Endothelial cell of umbilical vein (primary cell): ENCODE results near the gene AGBL4. TPM values are rescaled to one million over a fixed set of nuclear protein-coding genes. Genes with fewer than 3 reads are reported as not detected.

Experiments
- BruUV-seq: library from RNA; stranded (reverse); fragments of 400-500 nt; replicated peaks from 2 replicates; lab custom pipeline; 2021; lab: Mats Ljungman, UMichigan
- CTCF ChIA-PET: fragments of 300-600, 350-600 bp; sonication (Branson Sonifier 250); formaldehyde crosslinking; loops from one replicate; lab custom pipeline; 2021; ENCODE audit warnings: antibody characterized with exemption, inconsistent platforms; lab: Charles Lee
- POLR2A ChIA-PET: fragments of 300-600, 350-600 bp; sonication (Branson Sonifier 250); formaldehyde crosslinking; loops from one replicate; lab custom pipeline; 2021; ENCODE audit warnings: antibody characterized with exemption, inconsistent platforms; lab: Charles Lee
- DNase-seq: peaks from one replicate; pipeline ENCODE4 v3.0.0-alpha.2; 2011; ENCODE audit warnings: low read depth, low spot score
- FAIRE-seq: peaks from 2 replicates; lab custom pipeline; 2011; peaks lifted over from hg19 to GRCh38; lab: Jason Lieb, UNC
- H2AFZ ChIP-seq: 2 replicates; pipeline ENCODE4 v1.6.0; 2012; ENCODE audit warnings: low read depth, low read length, control low read depth, inconsistent platforms
- H3K27ac ChIP-seq: 2 replicates; pipeline ENCODE4 v1.5.1; 2011; ENCODE audit warnings: low read depth, mild to moderate bottlenecking, control low read depth, low read length, moderate library complexity; ENCODE audit not compliant: insufficient read depth
- H3K27me3 ChIP-seq, 2 experiments: 2 replicates each; pipeline versions ENCODE4 v1.6.0 to v1.6.1; 2011; ENCODE audit warnings: low read length in 2 of 2, mixed read lengths in 1 of 2; ENCODE audit not compliant: control insufficient read depth in 2 of 2, insufficient read depth in 2 of 2
- H3K36me3 ChIP-seq, 2 experiments: 2 replicates in 1 of 2; 3 replicates in 1 of 2; pipeline ENCODE4 v1.5.1; 2011; ENCODE audit warnings: low read length in 2 of 2, mild to moderate bottlenecking in 1 of 2, moderate library complexity in 1 of 2; ENCODE audit not compliant: control insufficient read depth in 2 of 2, insufficient read depth in 2 of 2; ENCODE audit errors: extremely low read depth in 1 of 2
- H3K4me1 ChIP-seq: 3 replicates; pipeline ENCODE4 v1.5.1; 2011; ENCODE audit warnings: mild to moderate bottlenecking, low read length; ENCODE audit not compliant: control insufficient read depth, insufficient read depth; ENCODE audit errors: extremely low read depth
- H3K4me2 ChIP-seq: 2 replicates; pipeline ENCODE4 v1.6.1; 2011; ENCODE audit warnings: low read length, control low read depth, mixed read lengths; ENCODE audit not compliant: insufficient read depth
- H3K4me3 ChIP-seq, 3 experiments: fragments of 200-600 bp in 1 of 3; sonication (generic), shearing (Covaris generic) in 1 of 3; replicated peaks in 1 of 3; 2 replicates each; pipeline ENCODE4 v1.5.1; 2011 to 2016; ENCODE audit warnings: control low read depth in 3 of 3, low read length in 3 of 3, mild to moderate bottlenecking in 2 of 3, inconsistent platforms in 1 of 3, low read depth in 1 of 3, moderate library complexity in 1 of 3; ENCODE audit not compliant: insufficient read depth in 1 of 3
- H3K79me2 ChIP-seq: 2 replicates; pipeline ENCODE4 v1.6.0; 2012; ENCODE audit warnings: low read length, inconsistent platforms; ENCODE audit not compliant: control insufficient read depth, insufficient read depth
- H3K9ac ChIP-seq: replicated peaks from 2 replicates; pipeline ENCODE3; 2011; ENCODE audit warnings: low read length, control low read depth; ENCODE audit not compliant: insufficient read depth; ENCODE audit errors: extremely low read depth
- H3K9me1 ChIP-seq: replicated peaks from 3 replicates; pipeline ENCODE4 v1.6.0; 2011; ENCODE audit warnings: mild to moderate bottlenecking, low read length; ENCODE audit not compliant: control insufficient read depth, insufficient read depth; ENCODE audit errors: extremely low read depth
- H3K9me3 ChIP-seq: replicated peaks from 2 replicates; pipeline ENCODE4 v1.5.1; 2012; ENCODE audit warnings: low read length, inconsistent platforms; ENCODE audit not compliant: control insufficient read depth, insufficient read depth
- H4K20me1 ChIP-seq: replicated peaks from 2 replicates; pipeline ENCODE3; 2011; ENCODE audit warnings: mild to moderate bottlenecking, low read length; ENCODE audit not compliant: control insufficient read depth, insufficient read depth; ENCODE audit errors: extremely low read depth
- CTCF ChIP-seq, 2 donors: IDR thresholded peaks; 1 replicate in 1 of 2; 2 replicates in 1 of 2; pipeline ENCODE4 v1.5.1; 2011; ENCODE audit warnings: low read length in 2 of 2, mild to moderate bottlenecking in 2 of 2, moderate library complexity in 2 of 2, control low read depth in 1 of 2, inconsistent platforms in 1 of 2, low read depth in 1 of 2; ENCODE audit not compliant: insufficient read depth in 1 of 2; ENCODE audit errors: extremely low read depth in 1 of 2
- EZH2 ChIP-seq: IDR thresholded peaks from 2 replicates; pipeline ENCODE4 v1.6.1; 2012; ENCODE audit warnings: borderline replicate concordance, low read depth, mild to moderate bottlenecking, moderate library complexity, low read length, inconsistent platforms; ENCODE audit not compliant: severe bottlenecking
- FOS ChIP-seq: IDR thresholded peaks from 2 replicates; pipeline ENCODE4 v1.6.1; 2011; ENCODE audit warnings: mild to moderate bottlenecking, low read length, moderate library complexity, borderline replicate concordance; ENCODE audit not compliant: insufficient read depth
- GATA2 ChIP-seq: IDR thresholded peaks from 2 replicates; pipeline ENCODE4 v1.7.0; 2011; ENCODE audit warnings: low read depth, mild to moderate bottlenecking, moderate library complexity, mixed read lengths, low read length; ENCODE audit not compliant: insufficient read length, insufficient read depth
- JUN ChIP-seq: IDR thresholded peaks from 2 replicates; pipeline ENCODE4 v1.6.1; 2011; ENCODE audit warnings: borderline replicate concordance, low read depth; ENCODE audit not compliant: insufficient read length, insufficient read depth
- MAX ChIP-seq: IDR thresholded peaks from 2 replicates; pipeline ENCODE4 v1.6.1; 2011; ENCODE audit not compliant: insufficient read depth, insufficient read length
- MYC ChIP-seq: IDR thresholded peaks from one replicate; pipeline ENCODE4 v1.6.1; 2011; ENCODE audit warnings: mild to moderate bottlenecking, low read depth, low read length
- POLR2A ChIP-seq: IDR thresholded peaks from 2 replicates; pipeline ENCODE4 v1.6.1; 2012; ENCODE audit warnings: low read depth, mild to moderate bottlenecking, control low read depth, low read length
- POLR2AphosphoS5 ChIP-seq: IDR thresholded peaks from 2 replicates; pipeline ENCODE4 v1.6.1; 2012; ENCODE audit warnings: low read depth, mild to moderate bottlenecking, control low read depth, low read length, moderate library complexity; ENCODE audit not compliant: insufficient read depth
- dilution Hi-C: fragments of 300-500 bp; cut with MboI; formaldehyde crosslinking; loops from one replicate; pipeline ENCODE4 v1.15.0; 2019; ENCODE audit warnings: low sequenced_read_pairs; ENCODE audit not compliant: extremely low pct_ligation_motif_present
- intact Hi-C: fragments of 100-400 bp; cut with micrococcal nuclease; formaldehyde crosslinking; loops from one replicate; pipeline ENCODE4 v1.10.0; 2022
- polyA plus RNA-seq, 4 experiments: library from polyadenylated mRNA; depleted of rRNA in 3 of 4; stranded (reverse) in 3 of 4; unstranded in 1 of 4; fragments of >200 nt; gene quantifications; 2 replicates each; pipeline versions ENCODE4 v1.2.1 to v1.2.3, GENCODE V29; 2011 to 2012; ENCODE audit warnings: missing spikeins in 1 of 4
- total RNA-seq: library from RNA; stranded (reverse); gene quantifications from 2 replicates; pipeline ENCODE4 v1.2.3, GENCODE V29; 2021

The AGBL4 gene
- total and polyA plus RNA-seq, 2 donors (not counting 3 experiments of a cell fraction or from before 2014, with no cell fraction given) = not detected

GRCh38 chr1:48568501-48568900 is 1455.3 kb downstream of the AGBL4 start:
- Histone ChIP-seq H4K20me1 (no peaks in the 10 kb centered on the region), H3K9me3 (no peaks in the 10 kb centered on the region), H3K4me3 (no peak overlapping the region), H3K9me1 (no peaks in the 10 kb centered on the region), H3K36me3 (no peaks in the 10 kb centered on the region), H3K4me1 (no peaks in the 10 kb centered on the region), H2AFZ (no peak overlapping the region), H3K79me2 (no peaks in the 10 kb centered on the region), H3K27ac (no peak overlapping the region), H3K9ac (no peak overlapping the region), H3K4me2 (no peak overlapping the region), H3K27me3 (no peaks in the 10 kb centered on the region)
- dilution Hi-C loops (no loop called here), intact Hi-C loops (no loop called here)
- no TSS peak for BruUV-seq
- TF ChIP-seq POLR2AphosphoS5 = no peak
- TF ChIP-seq EZH2 = no peak
- no peak for TF ChIP-seq GATA2
- TF ChIP-seq CTCF (IDR thresholded peaks at IDR 0.05; ENCODE audit: extremely low read depth in 1 of 2, insufficient read depth in 1 of 2, low read depth in 1 of 2, low read length in 2 of 2) = no peak
- no peak for TF ChIP-seq JUN
- TF ChIP-seq POLR2A = no peak
- TF ChIP-seq MAX = no peak
- TF ChIP-seq FOS = no peak
- no peak for TF ChIP-seq MYC
- ChIA-PET POLR2A (no interaction called here), CTCF (no interaction called here)
- DNase-seq (no peak), FAIRE-seq (no peak)
